Trophoblast cell (in vitro differentiated cells and primary cell): ENCODE data around the gene PCDHB12.
"Not testable (repeated sequence)": the region's sequence is repeated elsewhere in the genome, so short reads cannot be mapped to it uniquely, and the experiment has no call there.

Source experiments
- DNase-seq, 2 donors: peaks; one replicate each; pipeline ENCODE4 v3.0.0-alpha.2; 2016
- H2AFZ ChIP-seq: 2 replicates; pipeline ENCODE4 v1.6.1; 2013; ENCODE audit warnings: low read length, moderate library complexity, mild to moderate bottlenecking; ENCODE audit not compliant: insufficient read depth, poor library complexity
- H2AK5ac ChIP-seq: 2 replicates; pipeline ENCODE4 v1.6.1; 2013; ENCODE audit warnings: mild to moderate bottlenecking, low read length
- H2BK120ac ChIP-seq: 2 replicates; pipeline ENCODE4 v1.6.1; 2013; ENCODE audit warnings: low read length, mild to moderate bottlenecking, moderate library complexity; ENCODE audit not compliant: insufficient read depth, poor library complexity
- H2BK12ac ChIP-seq: 2 replicates; pipeline ENCODE4 v1.6.1; 2013; ENCODE audit warnings: mild to moderate bottlenecking, low read length, moderate library complexity
- H2BK5ac ChIP-seq: 2 replicates; pipeline ENCODE4 v1.6.1; 2013; ENCODE audit warnings: low read length, low read depth, moderate library complexity, mild to moderate bottlenecking; ENCODE audit not compliant: poor library complexity
- H3K14ac ChIP-seq: 2 replicates; pipeline ENCODE4 v1.6.1; 2013; ENCODE audit warnings: mild to moderate bottlenecking, low read length
- H3K18ac ChIP-seq: 2 replicates; pipeline ENCODE4 v1.6.1; 2013; ENCODE audit warnings: mild to moderate bottlenecking, low read length
- H3K23ac ChIP-seq: 2 replicates; pipeline ENCODE4 v1.6.1; 2013; ENCODE audit warnings: low read length
- H3K27ac ChIP-seq: 2 replicates; pipeline ENCODE4 v1.5.1; 2013; ENCODE audit warnings: low read depth, mild to moderate bottlenecking, inconsistent platforms, low read length, moderate library complexity
- H3K27me3 ChIP-seq: 2 replicates; pipeline ENCODE4 v1.6.1; 2013; ENCODE audit warnings: inconsistent platforms, mild to moderate bottlenecking, low read length, moderate library complexity; ENCODE audit not compliant: insufficient read depth
- H3K36me3 ChIP-seq, 2 experiments: 1 replicate in 1 of 2; 2 replicates in 1 of 2; pipeline ENCODE4 v1.6.1; 2013; ENCODE audit warnings: low read length in 2 of 2, mild to moderate bottlenecking in 2 of 2, moderate library complexity in 1 of 2; ENCODE audit not compliant: insufficient read depth in 2 of 2, control insufficient read depth in 1 of 2
- H3K4ac ChIP-seq: 2 replicates; pipeline ENCODE4 v1.6.1; 2013; ENCODE audit warnings: low read depth, mild to moderate bottlenecking, low read length, moderate library complexity
- H3K4me1 ChIP-seq, 2 experiments: 1 replicate in 1 of 2; 2 replicates in 1 of 2; pipeline ENCODE4 v1.6.1; 2013; ENCODE audit warnings: low read length in 2 of 2, mild to moderate bottlenecking in 2 of 2, moderate library complexity in 1 of 2; ENCODE audit not compliant: insufficient read depth in 2 of 2, control insufficient read depth in 1 of 2
- H3K4me2 ChIP-seq: 2 replicates; pipeline ENCODE4 v1.6.1; 2013; ENCODE audit warnings: inconsistent platforms, mild to moderate bottlenecking, low read length, moderate library complexity
- H3K4me3 ChIP-seq: 2 replicates; pipeline ENCODE4 v1.5.1; 2013; ENCODE audit warnings: mild to moderate bottlenecking, low read depth, low read length, inconsistent platforms
- H3K79me1 ChIP-seq: one replicate; pipeline ENCODE4 v1.6.1; 2013; ENCODE audit warnings: low read length
- H3K79me2 ChIP-seq: 2 replicates; pipeline ENCODE4 v1.6.1; 2013; ENCODE audit warnings: low read length, mild to moderate bottlenecking; ENCODE audit not compliant: control insufficient read depth, insufficient read depth, poor library complexity
- H3K9ac ChIP-seq: 2 replicates; pipeline ENCODE4 v1.6.1; 2013; ENCODE audit warnings: mild to moderate bottlenecking, low read length
- H3K9me3 ChIP-seq: 2 replicates; pipeline ENCODE4 v1.6.1; 2013; ENCODE audit warnings: low read depth, mild to moderate bottlenecking, control low read depth, inconsistent platforms, low read length; ENCODE audit not compliant: insufficient read depth
- H4K12ac ChIP-seq: 2 replicates; pipeline ENCODE4 v1.6.1; 2013; ENCODE audit warnings: low read depth, mild to moderate bottlenecking, low read length, moderate library complexity
- H4K8ac ChIP-seq: 2 replicates; pipeline ENCODE4 v1.6.1; 2013; ENCODE audit warnings: low read depth, mild to moderate bottlenecking, low read length, moderate library complexity
- H4K91ac ChIP-seq: one replicate; pipeline ENCODE4 v1.6.1; 2013; ENCODE audit warnings: low read depth, mild to moderate bottlenecking, low read length, moderate library complexity
- WGBS: extraction: QIAGEN DNeasy Blood & Tissue Kit; methylation state at CpG from one replicate; pipeline ENCODE4 v1.1.7; 2013; ENCODE audit warnings: missing lambda C conversion rate; ENCODE audit not compliant: insufficient read length, insufficient coverage; ENCODE audit errors: extremely low coverage; 5-methylcytosine and 5-hydroxymethylcytosine counted together

PCDHB12 gene

DNA sequence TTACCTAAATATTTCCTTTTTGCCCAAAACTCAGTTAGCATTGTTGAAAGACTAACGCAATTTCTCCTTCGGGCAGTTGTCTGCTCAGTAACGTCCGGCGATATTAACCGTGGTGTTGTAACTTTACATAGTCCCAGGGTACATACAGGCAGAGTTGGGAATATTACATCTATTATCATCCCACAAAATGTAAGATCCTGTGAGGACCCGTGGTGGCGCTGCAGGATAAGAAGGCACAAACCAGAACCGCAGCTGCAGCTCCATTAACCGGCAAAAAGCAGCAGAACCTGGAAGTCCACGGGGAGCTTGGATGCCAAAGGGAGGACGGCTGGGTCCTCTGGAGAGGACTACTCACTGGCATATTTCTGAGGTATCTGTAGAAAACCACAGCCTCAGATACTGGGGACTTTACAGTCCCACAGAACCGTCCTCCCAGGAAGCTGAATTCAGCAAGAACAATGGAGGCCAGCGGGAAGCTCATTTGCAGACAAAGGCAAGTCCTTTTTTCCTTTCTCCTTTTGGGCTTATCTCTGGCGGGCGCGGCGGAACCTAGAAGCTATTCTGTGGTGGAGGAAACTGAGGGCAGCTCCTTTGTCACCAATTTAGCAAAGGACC lies 30.8 kb upstream of the PCDHB12 start, which contains the start of gene PCDHB8:
PCDHB8 (plus strand) TSS at position 214 of the 615 bp plus-strand sequence; CDS start at position 459, 245 bp downstream.
- H3K27me3 ChIP-seq, H3K36me3 ChIP-seq, H4K91ac ChIP-seq, H3K4me3 ChIP-seq, H4K12ac ChIP-seq, H3K79me1 ChIP-seq, H3K4me2 ChIP-seq, H3K23ac ChIP-seq, H3K18ac ChIP-seq, H2AK5ac ChIP-seq, H3K79me2 ChIP-seq, H2BK12ac ChIP-seq, H3K4me1 ChIP-seq, H2AFZ ChIP-seq, H3K27ac ChIP-seq, H4K8ac ChIP-seq, H3K14ac ChIP-seq, H3K9me3 ChIP-seq, H3K9ac ChIP-seq, H2BK120ac ChIP-seq, H2BK5ac ChIP-seq, H3K4ac ChIP-seq, DNase-seq: not testable (repeated sequence)
- WGBS = no CpG with 5 or more reads among the region's 18 CpGs

DNA sequence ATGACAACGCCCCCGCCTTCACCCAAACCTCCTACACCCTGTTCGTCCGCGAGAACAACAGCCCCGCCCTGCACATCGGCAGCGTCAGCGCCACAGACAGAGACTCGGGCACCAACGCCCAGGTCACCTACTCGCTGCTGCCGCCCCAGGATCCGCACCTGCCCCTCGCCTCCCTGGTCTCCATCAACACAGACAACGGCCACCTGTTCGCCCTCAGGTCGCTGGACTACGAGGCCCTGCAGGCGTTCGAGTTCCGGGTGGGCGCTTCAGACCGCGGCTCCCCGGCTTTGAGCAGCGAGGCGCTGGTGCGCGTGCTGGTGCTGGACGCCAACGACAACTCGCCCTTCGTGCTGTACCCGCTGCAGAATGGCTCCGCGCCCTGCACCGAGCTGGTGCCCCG lies 29.1 kb upstream of the PCDHB12 start:
- not testable (repeated sequence) for H3K4me2 ChIP-seq, H2AK5ac ChIP-seq, H4K91ac ChIP-seq, H2BK12ac ChIP-seq, H2AFZ ChIP-seq, H4K8ac ChIP-seq, H3K27me3 ChIP-seq, H3K79me2 ChIP-seq, H3K18ac ChIP-seq, DNase-seq, H3K4me3 ChIP-seq, H3K9ac ChIP-seq, H2BK120ac ChIP-seq, H2BK5ac ChIP-seq, H3K4me1 ChIP-seq, H3K9me3 ChIP-seq, H3K36me3 ChIP-seq, H4K12ac ChIP-seq, H3K4ac ChIP-seq, H3K27ac ChIP-seq, H3K23ac ChIP-seq, H3K14ac ChIP-seq, H3K79me1 ChIP-seq
- WGBS = no CpG with 5 or more reads among the region's 39 CpGs

DNA sequence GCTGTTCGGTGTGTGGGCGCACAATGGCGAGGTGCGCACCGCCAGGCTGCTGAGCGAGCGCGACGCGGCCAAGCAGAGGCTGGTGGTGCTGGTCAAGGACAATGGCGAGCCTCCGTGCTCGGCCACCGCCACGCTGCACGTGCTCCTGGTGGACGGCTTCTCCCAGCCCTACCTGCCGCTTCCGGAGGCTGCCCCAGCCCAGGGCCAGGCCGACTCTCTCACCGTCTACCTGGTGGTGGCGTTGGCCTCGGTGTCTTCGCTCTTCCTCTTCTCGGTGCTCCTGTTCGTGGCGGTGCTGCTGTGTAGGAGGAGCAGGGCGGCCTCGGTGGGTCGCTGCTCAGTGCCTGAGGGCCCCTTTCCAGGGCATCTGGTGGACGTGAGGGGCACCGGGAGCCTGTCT lies 28.6 kb upstream of the PCDHB12 start:
- not testable (repeated sequence) for H4K12ac ChIP-seq, H3K79me2 ChIP-seq, H3K4me1 ChIP-seq, H2BK12ac ChIP-seq, H2BK120ac ChIP-seq, H4K91ac ChIP-seq, H3K18ac ChIP-seq, H3K14ac ChIP-seq, H3K4me3 ChIP-seq, H2AK5ac ChIP-seq, H4K8ac ChIP-seq, H3K9me3 ChIP-seq, H3K4me2 ChIP-seq, H3K27ac ChIP-seq, H3K79me1 ChIP-seq, H3K4ac ChIP-seq, H3K9ac ChIP-seq, H2AFZ ChIP-seq, H2BK5ac ChIP-seq, DNase-seq, H3K36me3 ChIP-seq, H3K23ac ChIP-seq, H3K27me3 ChIP-seq
- WGBS = no CpG with 5 or more reads among the region's 32 CpGs

DNA sequence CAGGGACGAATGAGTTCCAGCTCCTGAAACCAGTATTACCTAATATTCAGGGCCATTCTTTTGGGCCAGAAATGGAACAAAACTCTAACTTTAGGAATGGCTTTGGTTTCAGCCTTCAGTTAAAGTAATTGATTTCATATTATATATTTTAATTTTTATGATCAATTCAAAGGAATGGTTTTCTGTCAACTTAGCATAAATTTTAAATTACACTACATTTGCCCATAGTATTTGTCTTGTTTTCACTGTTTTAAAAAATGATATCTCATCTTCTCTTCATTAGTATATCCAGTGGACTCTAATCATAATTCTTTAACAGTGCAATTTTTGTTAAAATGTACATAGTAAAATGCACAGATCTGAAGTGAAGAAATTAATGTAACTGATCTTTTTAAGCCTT lies 28.2 kb upstream of the PCDHB12 start:
- no peak overlapping the region for H3K9ac ChIP-seq
- H3K79me2 ChIP-seq = no peaks in the 10 kb centered on the region
- H3K4ac ChIP-seq = no peak overlapping the region
- no peak overlapping the region for H2BK12ac ChIP-seq
- no peak overlapping the region for H3K27ac ChIP-seq
- no peak overlapping the region for H3K4me2 ChIP-seq
- H4K12ac ChIP-seq = no peak overlapping the region
- H3K23ac ChIP-seq = no peak overlapping the region
- H3K79me1 ChIP-seq = no peaks in the 10 kb centered on the region
- H3K9me3 ChIP-seq = peaks cover 2% of the 10 kb centered on the region
- no peaks in the 10 kb centered on the region for H3K27me3 ChIP-seq
- H3K36me3 ChIP-seq = no peaks in the 10 kb centered on the region
- DNase-seq = no peak
- H3K4me3 ChIP-seq = no peak overlapping the region
- H2BK5ac ChIP-seq = no peak overlapping the region
- no peak overlapping the region for H2AFZ ChIP-seq
- H4K91ac ChIP-seq = no peak overlapping the region
- no CpG with 5 or more reads among the region's 1 CpG for WGBS
- H4K8ac ChIP-seq = no peak overlapping the region
- no peak overlapping the region for H2AK5ac ChIP-seq
- no peaks in the 10 kb centered on the region for H3K4me1 ChIP-seq
- H3K18ac ChIP-seq = no peak overlapping the region
- H2BK120ac ChIP-seq = no peak overlapping the region
- H3K14ac ChIP-seq = no peak overlapping the region
